COLO668 (cell line): ENCODE results near the gene PMF1.
"Not testable (repeated sequence)": the region's sequence is repeated elsewhere in the genome, so short reads cannot be mapped to it uniquely, and the experiment has no call there.

Experiments
- DNase-seq: peaks from one replicate; lab custom pipeline; 2025; ENCODE audit not compliant: unreplicated experiment; lab: John Stamatoyannopoulos, UW

The PMF1 gene

DNA sequence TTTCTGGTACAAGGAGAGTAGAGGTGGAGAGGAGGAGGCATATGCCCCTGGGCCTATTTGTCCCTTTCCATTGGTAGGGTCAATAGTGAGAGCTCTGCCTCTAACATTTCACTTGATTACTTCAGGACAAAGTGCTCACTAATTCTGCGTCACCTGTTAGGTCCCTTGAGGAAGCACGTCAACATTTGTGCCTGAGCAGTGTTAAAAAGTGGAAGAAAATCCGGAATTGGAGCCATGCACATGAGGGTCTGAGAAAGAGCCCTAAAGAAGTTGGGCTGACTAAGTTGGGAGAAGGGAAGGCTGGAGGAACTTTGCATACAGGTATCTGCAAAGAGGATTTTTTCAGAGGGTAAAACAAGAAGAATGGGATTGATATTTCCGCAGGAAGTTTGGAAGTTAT, 17.0 kb upstream of the PMF1 start:
- no peak for DNase-seq

DNA sequence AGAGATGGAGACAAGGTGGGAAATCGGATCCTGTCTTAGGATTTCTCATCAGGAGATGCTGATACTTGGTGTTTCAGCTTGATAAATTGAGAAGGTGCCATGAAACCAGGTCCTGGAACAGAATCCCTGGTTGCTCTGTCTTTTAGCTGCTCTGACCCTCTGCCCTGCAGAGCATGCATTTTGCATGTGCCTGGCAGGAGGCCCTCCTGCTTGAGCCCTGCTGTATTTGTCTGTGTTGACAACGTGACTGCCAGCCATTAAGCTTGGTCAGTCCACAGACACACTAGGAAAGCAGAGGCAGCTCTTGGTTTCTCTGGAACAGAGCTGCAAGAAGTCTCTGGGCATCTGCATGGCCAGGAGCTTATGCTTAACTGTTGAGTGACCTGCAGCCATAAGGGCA, 16.4 kb upstream of the PMF1 start:
- DNase-seq: no peak

DNA sequence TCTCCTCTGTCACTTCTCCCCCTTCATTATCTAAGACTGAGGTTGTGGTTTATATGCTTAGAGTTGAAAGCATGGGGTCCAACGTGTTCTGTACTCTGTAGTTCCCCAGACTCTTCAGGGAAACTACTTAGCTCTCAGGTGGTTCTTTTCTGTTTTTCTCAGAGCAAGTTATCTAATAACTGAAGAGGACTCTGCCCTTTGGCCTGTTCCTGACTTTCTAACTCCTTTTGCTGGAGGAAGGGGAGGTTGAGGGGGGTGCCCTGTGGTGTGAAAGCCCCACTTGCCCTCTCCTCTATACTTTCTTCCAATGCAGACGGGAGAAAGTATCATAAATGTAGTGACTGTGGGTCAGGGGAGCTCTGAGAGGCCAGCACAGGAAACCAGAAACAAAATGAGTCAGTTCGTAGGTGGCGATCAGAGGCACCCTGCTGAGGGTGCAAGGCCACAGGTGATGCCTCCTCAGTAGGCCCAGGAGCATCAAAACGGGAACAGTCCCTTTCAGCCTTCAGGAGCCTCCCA, 13.9 kb upstream of the PMF1 start:
- DNase-seq: no peak

DNA sequence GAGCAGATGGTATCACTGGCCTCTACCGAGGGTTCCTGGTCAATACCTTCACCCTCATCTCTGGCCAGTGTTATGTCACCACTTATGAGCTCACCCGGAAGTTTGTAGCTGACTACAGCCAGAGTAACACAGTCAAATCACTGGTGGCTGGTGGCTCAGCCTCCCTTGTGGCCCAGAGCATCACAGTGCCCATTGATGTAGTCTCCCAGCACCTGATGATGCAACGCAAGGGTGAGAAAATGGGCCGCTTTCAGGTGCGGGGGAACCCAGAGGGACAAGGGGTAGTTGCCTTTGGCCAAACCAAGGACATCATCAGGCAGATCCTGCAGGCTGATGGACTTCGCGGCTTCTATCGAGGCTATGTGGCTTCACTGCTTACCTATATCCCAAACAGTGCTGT, 12.8 kb upstream of the PMF1 start:
- no peak for DNase-seq

DNA sequence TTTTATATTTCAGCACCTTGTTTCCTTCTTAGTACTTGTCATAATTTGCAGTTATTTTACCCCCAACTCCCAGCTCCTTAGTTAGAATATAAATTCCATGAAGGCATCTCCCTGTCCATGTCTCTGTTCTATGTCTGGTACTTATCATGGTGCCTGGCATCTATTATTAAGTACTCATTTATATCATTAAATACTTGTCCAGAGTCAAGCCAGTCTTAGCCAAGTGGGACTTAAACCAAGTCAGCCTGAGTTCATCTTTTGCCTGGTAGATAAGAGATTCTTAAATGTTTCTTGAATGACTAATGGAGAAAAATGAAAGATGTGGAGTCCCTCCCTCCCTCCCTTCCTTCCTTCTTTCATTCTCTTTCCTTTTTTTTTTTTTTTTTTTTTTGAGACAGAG, 9.5 kb upstream of the PMF1 start:
- no peak for DNase-seq

DNA sequence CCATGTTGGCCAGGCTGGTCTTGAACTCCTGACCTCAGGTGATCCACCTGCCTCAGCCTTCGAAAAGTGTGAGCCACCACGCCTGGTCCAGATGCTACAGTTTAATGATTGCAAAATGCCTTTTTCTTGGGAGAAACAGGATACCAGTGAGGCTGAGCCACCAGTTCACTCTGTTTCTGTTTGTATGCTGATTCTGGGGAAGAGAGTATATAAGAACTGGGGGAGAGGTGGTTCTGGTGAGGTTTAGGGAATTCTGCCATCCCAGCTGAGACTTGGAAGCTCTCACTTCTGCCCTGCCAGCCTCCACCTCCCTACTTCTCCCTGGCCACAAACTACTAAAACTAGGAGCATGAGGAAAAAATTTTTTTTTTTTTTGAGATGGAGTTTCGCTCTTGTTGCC, 8.1 kb upstream of the PMF1 start:
- DNase-seq: no peak

DNA sequence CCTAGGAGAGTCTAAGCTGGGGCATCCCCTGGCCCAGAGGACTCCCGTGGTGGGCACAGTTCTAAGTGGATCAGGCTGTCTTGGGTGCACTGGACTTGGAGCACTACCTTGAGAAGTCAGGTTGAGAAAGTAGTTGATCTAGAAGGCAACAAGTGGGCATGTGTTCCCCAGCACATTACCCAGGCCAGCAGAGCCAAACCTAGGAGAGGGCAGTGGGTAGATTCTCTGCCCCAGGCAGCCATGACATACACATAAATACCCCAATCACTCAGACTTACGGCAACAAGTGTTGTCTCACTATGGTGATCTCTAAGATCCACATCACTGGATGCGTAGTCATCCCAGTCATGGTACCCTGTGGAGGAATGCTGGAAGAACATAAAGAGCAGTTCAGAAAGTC, 1.6 kb upstream of the PMF1 start:
- DNase-seq: no peak

DNA sequence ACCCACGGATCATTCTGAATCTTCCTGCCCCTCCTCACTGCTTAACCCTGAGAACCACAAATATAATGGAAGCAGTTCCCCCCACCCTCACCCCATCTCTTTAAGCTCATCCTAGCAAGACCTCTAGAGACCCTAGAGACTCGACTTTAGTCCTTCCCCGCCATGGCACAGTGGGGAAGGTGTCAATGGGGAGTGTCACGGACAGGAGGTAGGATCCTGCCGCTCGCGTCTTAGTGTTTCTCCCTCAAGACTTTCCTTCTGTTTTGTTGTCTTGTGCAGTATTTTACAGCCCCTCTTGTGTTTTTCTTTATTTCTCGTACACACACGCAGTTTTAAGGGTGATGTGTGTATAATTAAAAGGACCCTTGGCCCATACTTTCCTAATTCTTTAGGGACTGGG, 677 bp upstream of the PMF1 start:
- no peak for DNase-seq

DNA sequence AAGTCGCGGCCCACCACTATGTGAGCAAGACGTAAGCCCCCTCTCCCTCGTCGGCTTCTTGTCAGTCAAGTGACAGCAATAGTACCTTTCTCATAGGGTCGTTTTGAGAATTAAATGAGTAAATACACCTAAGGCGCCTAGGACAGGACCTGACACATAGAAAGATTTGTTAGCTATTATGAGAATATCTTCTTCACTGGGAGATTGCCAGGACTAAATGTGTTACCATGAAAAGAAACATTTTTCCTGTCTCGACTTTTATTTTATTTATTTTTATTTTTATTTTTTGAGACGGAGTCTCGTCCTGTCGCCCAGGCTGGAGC, 798 bp downstream of the PMF1 start:
- DNase-seq: no peak

DNA sequence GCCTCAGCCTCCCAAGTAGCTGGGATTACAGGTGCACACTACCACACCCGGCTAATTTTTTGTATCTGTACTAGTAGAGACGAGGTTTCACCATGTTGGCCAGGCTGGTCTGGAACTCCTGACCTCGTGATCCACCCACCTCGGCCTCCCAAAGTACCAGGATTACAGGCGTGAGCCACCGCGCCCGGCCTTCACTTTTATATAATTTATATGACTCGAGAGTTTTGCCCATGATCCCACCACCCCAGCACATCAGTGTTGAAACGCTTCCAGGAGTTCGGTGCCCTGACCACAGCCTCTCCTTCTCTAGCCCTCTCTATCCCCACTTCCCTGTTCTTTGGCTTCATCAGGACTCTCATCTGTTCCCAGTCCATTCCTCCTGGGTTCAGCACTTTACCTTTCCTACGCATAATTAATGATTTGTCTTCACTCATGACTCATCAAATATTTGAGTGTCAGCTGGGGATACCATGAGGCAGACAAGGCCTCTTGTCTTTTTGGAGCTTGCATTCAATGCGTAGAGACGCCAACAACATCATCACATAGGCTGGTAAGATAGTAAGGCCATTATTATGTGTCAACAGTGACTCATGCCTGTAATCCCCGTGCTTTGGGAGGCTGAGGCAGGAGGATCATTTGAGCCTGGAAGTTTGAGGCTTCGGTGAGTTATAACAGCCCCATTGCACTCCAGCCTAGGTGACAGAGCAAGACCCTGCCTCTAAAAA, 1.4 kb downstream of the PMF1 start:
- DNase-seq: peak; percentile 18

DNA sequence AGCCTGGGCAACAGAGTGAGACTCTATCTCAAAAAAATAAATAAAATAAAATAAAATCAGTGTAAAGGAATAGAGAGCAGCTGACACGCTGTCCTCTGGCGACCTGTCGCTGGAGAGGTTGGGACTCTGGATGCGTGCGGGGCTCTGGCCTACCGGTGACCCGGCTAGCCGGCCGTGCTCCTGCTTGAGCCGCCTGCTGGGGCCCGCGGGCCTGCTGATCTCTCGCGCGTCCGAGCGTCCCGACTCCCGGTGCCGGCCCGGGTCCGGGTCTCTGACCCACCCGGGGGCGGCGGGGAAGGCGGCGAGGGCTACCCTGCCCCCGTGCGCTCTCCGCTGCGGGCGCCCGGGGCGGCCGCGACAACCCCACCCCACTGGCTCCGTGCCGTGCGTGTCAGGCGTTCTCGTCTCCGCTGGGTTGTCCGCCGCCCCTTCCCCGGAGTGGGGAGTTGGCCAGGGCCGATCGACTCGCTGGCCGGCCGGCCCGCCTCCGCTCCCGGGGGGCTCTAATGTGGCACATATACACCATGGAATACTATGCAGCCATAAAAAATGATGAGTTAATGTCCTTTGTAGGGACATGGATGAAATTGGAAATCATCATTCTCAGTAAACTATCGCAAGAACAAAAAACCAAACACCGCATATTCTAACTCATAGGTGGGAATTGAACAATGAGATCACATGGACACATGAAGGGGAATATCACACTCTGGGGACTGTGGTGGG, 3.7 kb downstream of the PMF1 start:
- not testable (repeated sequence) for DNase-seq

DNA sequence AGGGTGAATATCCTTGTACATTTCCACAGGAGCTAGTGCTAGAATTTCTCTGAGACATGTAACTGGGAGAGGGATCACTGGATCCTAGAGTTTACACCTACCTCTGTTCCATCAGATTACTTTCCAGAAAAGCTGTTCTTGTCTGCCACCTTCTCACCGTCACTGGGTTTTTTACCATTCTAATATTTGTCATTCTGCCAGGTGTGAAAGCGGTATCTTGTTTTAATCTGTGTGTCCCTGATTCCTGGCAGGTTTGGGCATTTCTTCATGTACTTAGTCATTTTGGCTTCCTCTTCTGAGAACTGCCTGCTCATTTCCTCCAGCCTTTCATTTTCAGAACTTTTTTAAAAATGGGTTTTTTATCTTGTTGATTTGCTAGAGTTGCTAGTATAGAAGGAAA, 5.1 kb downstream of the PMF1 start:
- no peak for DNase-seq

DNA sequence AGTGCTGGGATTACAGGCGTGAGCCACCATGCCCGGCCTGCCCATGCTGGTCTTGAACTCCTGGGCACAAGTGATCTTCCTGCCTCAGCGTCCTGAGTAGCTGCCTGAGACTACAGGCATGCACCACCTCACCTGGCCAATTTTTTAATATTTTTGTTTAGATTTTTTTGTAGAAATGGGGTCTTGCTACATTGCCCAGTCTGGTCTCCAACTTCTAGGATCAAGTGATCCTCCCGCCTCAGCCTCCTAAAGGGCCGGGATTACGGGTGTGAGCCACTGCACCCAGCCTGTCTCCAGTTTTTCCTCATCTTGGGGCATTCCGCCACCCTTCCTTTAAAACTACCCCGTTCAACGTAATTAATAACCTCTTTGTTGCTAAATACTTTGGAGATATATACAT, 7.4 kb downstream of the PMF1 start:
- DNase-seq: no peak

DNA sequence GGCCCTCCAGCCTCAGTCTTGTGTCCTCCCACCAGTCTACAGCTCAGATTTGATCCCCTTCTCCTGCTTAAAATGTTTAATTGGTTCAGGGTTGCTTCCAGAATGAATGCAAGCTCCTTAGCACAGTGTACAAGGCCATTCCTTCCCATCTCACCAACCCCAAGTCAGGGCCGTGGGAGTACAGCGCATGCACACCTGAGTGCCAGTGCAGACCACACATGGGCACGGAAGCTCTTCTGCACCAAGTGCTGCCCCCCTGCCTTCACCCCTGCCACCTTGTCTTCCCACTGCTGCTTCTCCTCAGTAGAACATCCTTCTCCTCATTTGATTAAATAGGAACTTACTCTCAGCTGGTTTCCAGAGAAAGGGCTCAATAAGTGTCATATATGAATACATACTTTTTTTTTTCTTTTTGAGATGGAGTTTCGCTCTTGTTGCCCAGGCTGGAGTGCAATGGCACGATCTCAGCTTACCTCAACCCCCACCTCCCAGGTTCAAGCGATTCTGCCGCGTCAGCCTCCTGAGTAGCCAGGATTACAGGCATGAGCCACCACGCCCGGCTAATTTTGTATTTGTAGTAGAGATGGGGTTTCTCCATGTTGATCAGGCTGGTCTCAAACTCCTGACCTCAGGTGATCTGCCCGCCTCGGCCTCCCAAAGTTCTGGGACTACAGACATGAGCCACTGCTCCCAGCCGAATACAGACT, 9.3 kb downstream of the PMF1 start:
- DNase-seq: no peak

DNA sequence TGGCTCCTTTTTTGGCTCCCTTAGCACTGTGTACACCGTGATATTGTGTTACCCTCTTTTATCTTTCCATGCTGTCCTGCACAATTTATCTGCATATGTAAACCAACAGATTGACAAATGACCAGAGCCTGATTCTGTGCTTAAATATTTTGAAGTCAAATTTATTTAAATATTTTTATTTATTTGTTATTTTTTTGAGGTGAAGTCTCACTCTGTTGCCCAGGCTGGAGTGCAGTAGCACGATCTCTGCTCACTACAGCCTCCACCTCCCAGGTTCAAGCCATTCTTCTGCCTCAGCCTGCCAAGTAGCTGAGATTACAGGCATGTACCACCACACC, 12.8 kb downstream of the PMF1 start:
- no peak for DNase-seq

DNA sequence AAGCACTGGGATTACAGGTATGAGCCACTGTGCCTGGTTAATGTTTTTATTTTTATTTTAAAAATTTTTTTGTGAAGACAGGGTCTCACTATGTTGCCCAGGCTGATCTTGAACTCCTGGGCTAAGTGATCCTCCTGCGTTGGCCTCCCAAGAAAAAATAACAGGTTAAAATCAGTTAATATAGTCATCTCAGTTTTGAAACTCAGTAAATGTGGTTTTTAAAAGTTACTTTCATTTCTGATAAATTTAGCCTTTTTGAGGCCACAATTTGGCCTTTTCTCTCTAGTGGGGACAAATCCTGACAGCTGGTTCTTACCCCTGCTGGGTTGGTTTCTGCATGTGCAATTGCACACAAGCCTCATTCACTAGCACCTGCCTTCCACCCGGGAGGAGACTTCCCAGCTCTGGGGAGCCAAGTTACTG, 13.3 kb downstream of the PMF1 start:
- DNase-seq: no peak

DNA sequence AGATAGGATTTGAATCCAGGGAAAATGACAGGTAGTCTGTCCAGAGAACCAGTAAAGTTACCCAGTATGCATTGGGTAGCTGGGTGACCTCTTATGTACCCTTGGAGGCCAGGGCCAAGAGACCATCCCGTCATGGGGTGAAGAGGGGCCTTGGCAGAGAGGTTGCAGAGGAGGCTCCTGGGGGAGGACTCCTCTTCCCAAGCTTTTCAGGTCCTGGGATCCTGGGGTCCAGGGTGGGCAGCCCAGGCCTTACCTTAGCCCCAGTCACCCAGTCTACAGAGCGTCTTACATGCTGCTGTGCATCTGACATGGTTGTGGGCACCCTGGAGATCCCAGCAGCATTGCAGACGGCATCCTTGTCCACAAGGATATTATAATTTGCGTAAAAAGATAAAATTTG, 14.0 kb downstream of the PMF1 start:
- DNase-seq: no peak

DNA sequence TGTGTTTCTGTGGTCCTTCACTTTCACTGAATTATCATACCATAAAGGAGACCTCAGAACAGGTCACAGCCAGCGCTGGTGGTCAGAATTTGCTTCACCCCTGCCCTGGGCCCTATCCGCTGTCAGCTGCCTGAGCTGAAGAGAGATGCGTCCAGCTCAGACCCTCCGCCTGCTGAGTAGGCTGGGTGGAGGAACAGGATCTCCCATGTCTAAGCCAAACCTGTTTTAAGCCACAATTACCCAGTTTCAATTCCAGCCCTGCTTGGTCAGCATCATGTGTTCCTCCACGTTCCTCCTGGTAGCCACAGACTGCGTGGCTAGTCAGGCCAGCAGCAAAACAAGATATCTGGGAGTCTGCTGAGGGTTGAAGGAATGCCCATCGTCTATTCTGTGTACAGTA, 15.7 kb downstream of the PMF1 start:
- DNase-seq: no peak

DNA sequence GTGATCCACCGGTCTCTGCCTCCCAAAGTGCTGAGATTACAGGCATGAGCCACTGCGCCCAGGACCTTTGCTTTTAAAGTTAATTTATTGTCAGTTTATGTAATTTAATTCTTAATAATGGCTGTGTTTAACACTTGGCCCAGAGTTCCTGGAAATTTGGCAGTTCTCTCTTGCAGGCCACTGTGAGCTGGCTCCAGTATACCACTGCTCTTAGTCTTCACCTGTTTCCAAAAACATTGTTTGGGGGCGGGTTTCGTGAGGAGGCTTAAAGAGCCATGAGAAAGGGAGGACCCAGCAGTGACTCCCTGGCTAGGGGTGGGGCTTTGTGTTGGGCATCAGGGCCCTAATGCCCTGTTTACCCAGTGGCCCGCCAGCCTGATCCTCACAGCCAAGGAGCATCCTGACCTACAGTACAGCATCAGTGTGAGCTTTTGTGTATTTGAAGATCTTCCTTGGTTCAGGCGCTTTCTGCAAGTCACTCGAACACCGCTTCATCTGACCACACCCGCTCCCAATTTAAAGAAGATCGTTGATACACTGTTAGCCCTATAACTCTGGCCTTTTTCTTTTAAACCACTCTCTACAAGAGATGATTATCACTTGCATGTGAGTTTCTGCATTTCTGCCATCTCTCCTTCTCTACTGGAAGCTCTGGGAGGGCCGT, 17.1 kb downstream of the PMF1 start:
- DNase-seq: no peak

DNA sequence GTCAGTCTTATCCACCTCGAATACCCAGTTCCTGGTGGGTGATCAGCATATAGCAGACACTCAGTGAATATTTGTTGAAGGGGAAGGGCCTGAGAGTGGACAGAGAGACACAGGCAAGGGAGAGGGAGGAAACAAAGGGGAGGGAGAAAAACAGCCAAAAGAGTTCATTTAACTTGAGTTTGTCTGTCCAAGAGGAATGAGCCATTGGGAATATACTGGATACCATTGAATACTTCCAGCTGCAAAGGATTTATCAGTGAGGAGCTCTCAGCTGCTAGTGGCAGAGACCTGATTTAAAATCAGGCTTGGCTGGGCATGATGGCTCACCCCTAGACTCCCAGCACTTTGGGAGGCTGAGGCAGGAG, 17.6 kb downstream of the PMF1 start:
- DNase-seq: no peak

DNA sequence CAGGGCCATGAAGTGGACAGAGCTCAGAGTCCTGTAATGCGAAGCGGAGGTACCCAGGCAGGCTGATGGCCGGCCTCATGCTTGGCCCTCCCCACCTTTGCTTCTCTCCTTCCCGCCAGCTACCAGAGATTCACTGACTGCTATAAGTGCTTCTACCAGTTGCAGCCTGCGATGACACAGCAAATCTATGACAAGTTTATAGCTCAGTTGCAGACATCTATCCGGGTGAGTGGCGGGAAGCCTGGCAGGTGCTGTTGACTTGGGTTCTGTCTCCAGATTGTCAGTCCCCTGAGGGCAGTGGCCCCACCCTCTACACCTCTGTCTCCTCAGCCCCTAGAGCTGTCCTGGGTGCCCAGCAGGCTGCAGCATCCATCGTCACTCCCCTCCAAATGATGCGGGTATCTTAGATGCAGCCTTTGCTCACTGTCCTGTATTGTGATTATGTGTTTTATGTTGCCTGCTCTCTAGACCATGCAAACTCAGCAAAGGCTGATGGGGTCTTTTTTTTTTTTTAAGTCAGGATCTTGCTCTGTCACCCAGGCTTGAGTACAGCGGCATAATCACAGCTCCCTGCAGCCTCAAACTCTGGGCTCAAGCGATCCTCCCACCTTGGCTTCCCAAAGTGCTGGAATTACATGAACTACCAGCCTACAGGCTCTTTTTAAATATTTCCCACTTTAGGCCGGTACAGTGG, 19.5 kb downstream of the PMF1 start:
- peak; percentile 19 for DNase-seq
